Ishikawa (cell line): ENCODE data around the gene FXR1.

Source experiments
- EP300 ChIP-seq: IDR thresholded peaks from 2 replicates; pipeline ENCODE4 v1.6.1; 2012; ENCODE audit warnings: borderline replicate concordance
- MAX ChIP-seq: IDR thresholded peaks from 2 replicates; pipeline ENCODE4 v1.6.1; 2012
- NFIC ChIP-seq: IDR thresholded peaks from 2 replicates; pipeline ENCODE4 v1.6.1; 2012
- REST ChIP-seq: IDR thresholded peaks from 2 replicates; pipeline ENCODE4 v1.6.1; 2012; ENCODE audit warnings: low read depth, mild to moderate bottlenecking

GRCh38 chr3:180888992-180889560 is 23.4 kb upstream of the FXR1 start:
- TF ChIP-seq MAX (no peak), NFIC (no peak), REST (no peak), EP300 (no peak)
